Bronchial epithelial cell (primary cell): Measurements from ENCODE around the gene ITGBL1. TPM values are rescaled to one million over a fixed set of nuclear protein-coding genes. Genes with fewer than 3 reads are reported as not detected.

Experiments used
- DNase-seq: peaks from one replicate; pipeline ENCODE4 v3.0.0-alpha.2; 2010; ENCODE audit warnings: low read depth
- FAIRE-seq: peaks from 2 replicates; lab custom pipeline; 2011; peaks lifted over from hg19 to GRCh38; lab: Jason Lieb, UNC
- H3K27me3 ChIP-seq: 2 replicates; pipeline ENCODE4 v1.5.1; 2011; ENCODE audit warnings: low read length; ENCODE audit not compliant: control insufficient read depth, insufficient read depth
- H3K36me3 ChIP-seq: 2 replicates; pipeline ENCODE4 v1.5.1; 2011; ENCODE audit warnings: low read length; ENCODE audit not compliant: control insufficient read depth, insufficient read depth
- H3K4me3 ChIP-seq: 2 replicates; pipeline ENCODE4 v1.5.1; 2011; ENCODE audit warnings: mild to moderate bottlenecking, low read depth, low read length, control low read depth
- CTCF ChIP-seq: IDR thresholded peaks from 2 replicates; pipeline ENCODE4 v1.5.1; 2011; ENCODE audit warnings: mild to moderate bottlenecking, moderate library complexity, low read length, control low read depth, inconsistent platforms; ENCODE audit not compliant: insufficient read depth, severe bottlenecking
- total RNA-seq: library from RNA; depleted of rRNA; stranded (reverse); fragments of >200 nt; gene quantifications from 2 replicates; pipeline ENCODE4 v1.2.1, GENCODE V29; 2014

ITGBL1 gene
- total RNA-seq, 1 donor from 2014 or later: 1.1 TPM

GRCh38 chr13:101700598-101700997, 248.1 kb downstream of the ITGBL1 start:
- no peak for DNase-seq
- Histone ChIP-seq H3K36me3 (no peaks in the 10 kb centered on the region), H3K4me3 (no peak overlapping the region), H3K27me3 (no peaks in the 10 kb centered on the region)
- TF ChIP-seq CTCF: no peak
- no peak for FAIRE-seq

GRCh38 chr13:101703081-101703480, 250.6 kb downstream of the ITGBL1 start:
- no peak for TF ChIP-seq CTCF
- DNase-seq: no peak
- H3K36me3 ChIP-seq: no peaks in the 10 kb centered on the region
- no peaks in the 10 kb centered on the region for H3K27me3 ChIP-seq
- no peak for FAIRE-seq
- H3K4me3 ChIP-seq: no peak overlapping the region

GRCh38 chr13:101703838-101704237, 251.4 kb downstream of the ITGBL1 start:
- no peaks in the 10 kb centered on the region for H3K36me3 ChIP-seq
- no peak for TF ChIP-seq CTCF

GRCh38 chr13:101706651-101707050, 254.2 kb downstream of the ITGBL1 start:
- no peaks in the 10 kb centered on the region for H3K27me3 ChIP-seq
- DNase-seq (peak; percentile 65), FAIRE-seq (peak; percentile 75)
- no peak overlapping the region for H3K4me3 ChIP-seq
- TF ChIP-seq CTCF: no peak
- H3K36me3 ChIP-seq: no peaks in the 10 kb centered on the region

More at GRCh38 chr13:101703838-101704237, 251.4 kb downstream of the ITGBL1 start:
- DNase-seq (no peak), FAIRE-seq (no peak)
- Histone ChIP-seq H3K4me3 (no peak overlapping the region), H3K27me3 (no peaks in the 10 kb centered on the region)

- no peak for TF ChIP-seq CTCF
- Histone ChIP-seq H3K36me3 (no peaks in the 10 kb centered on the region), H3K4me3 (no peak overlapping the region), H3K27me3 (no peaks in the 10 kb centered on the region)
- DNase-seq (no peak), FAIRE-seq (no peak)
These were observed 255.2 kb downstream of the ITGBL1 start for GRCh38 chr13:101707659-101708058.

GRCh38 chr13:101708115-101708514, 255.6 kb downstream of the ITGBL1 start:
- no peak for FAIRE-seq
- Histone ChIP-seq H3K27me3 (no peaks in the 10 kb centered on the region), H3K4me3 (no peak overlapping the region), H3K36me3 (no peaks in the 10 kb centered on the region)
- DNase-seq: no peak
- TF ChIP-seq CTCF: no peak
